HG03025 (cell line): ENCODE measurements around the gene EHD3.
A peak's percentile ranks its signal among the peaks of the same experiment; 100 is the strongest.

Experiments
- ATAC-seq: cut with Tn5 transposase; IDR thresholded peaks from one replicate; pipeline ENCODE4 v1.9.1; 2021; ENCODE audit warnings: mild to moderate bottlenecking, moderate library complexity; ENCODE audit not compliant: unreplicated experiment, low FRiP score

The EHD3 gene

DNA sequence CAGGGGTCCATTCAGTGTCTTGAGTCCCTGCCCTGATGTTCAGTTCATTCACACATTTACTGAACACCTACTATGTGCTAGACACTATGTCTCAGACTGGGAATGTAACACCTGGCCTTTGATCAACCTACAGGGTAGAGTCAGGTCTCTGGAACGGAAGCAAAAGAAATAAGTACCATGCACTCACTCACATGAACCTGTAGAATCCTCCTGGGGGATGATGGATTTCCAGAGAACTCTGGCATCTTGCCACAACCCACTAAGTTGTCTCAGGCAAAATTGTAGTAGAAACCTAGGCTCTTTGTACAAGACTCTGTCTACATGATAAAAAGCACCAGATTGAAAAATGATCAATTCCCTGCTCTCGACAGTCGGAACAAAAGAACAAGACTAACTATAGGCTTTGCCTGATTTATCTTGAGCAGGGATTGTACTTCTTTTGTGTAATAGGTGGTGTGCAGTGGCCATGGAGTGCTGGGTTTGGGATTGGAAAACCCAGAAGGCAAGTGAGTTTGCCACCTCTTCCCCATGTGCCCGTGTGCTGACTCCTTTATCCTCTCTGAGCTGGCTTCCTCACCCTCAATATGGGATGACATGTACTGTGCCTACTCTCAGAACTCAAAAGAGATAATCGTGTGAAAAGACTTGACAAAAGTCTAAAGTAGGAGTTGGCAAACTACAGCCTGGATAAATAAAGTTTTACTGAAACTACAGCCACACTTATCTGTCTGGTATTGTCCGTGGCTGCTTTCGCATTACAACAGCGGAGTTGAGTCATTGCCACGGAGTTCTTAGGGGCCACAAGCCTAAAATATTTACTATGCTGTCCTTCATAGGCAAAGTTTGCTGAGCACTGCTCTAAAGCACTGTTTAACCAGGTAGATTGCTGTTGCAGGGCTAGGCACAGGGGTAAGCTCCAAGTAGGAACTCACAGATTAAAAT, 21.0 kb upstream of the EHD3 start:
- no peak for ATAC-seq

DNA sequence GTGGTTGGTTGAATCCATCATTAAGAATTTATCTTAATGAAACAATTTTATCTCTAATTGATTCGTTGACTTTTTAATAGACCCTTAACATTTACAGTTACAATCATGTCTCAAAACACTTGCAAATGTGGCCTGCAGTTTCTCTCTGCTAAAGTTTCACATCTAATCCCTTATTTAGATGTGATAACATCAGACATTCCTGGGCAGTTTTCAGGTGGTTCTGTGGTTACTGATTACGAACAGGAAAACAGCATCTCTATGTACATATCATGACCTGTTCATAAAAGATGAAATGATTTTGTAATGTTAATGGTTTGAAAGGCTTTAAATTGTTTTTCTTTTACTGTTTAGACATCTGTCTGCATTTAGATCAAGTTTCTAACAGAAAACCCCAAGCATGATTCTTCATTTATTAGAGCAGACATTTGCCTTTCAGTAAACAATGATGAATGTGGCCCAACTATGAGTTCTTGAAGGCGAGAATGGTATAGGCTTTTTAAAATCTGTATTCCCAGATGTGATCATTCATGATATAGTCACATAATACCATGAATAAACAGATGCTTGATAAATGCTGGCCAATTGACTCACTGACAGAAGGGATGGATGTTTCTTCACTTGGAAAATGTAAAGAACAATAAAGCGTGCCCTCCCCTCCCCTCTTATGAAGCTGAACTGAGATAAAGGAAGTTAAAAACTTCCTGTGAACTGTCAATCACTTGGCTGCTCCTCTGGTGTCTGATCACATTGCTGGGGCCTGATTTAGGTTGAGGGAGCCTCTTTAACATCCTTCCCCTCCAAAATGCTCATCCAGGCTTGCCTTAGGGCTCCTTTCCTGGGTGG, 20.1 kb upstream of the EHD3 start:
- no peak for ATAC-seq

DNA sequence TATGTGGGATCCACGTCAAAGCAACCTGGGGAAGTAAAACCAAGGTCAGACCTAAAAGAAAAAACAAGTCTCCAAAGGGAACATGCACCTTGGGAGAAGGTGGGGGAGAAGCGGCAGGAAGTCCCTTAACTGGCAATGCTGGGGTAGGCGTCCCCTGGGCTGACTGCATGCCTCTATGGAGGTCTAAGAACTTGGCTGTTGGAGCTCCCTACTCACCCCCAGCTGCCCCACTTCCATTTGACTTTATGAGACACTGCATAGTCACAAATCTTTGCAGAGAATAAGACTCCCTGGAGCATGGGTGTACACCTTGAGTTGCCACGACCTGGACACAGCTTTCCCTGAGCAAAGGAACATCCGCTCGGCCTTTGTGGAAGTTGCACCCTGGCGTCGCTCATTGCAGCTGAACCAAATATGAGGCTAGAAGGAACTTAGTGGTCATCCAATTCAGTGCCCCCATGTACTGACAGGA, 19.5 kb upstream of the EHD3 start:
- ATAC-seq: no peak

DNA sequence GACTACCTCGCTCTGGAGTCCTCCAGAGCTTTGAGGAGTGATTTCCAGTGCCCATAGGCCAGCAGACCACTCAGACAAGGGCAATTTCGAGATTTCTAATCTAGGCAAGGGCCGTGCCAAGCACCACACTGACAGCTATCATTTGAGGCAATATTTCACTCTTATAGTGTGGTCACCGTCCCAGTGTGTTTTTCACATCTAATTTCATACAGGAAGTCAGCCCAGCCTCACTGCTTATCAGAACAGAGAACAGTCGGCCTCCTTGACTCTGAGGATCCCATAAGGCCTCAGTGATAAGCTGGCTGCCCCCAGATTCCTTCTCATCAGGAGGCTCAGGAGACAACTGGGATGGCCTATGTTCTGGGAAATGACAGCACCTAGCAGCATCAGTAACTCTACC, 17.2 kb upstream of the EHD3 start:
- peak; percentile 48 for ATAC-seq

DNA sequence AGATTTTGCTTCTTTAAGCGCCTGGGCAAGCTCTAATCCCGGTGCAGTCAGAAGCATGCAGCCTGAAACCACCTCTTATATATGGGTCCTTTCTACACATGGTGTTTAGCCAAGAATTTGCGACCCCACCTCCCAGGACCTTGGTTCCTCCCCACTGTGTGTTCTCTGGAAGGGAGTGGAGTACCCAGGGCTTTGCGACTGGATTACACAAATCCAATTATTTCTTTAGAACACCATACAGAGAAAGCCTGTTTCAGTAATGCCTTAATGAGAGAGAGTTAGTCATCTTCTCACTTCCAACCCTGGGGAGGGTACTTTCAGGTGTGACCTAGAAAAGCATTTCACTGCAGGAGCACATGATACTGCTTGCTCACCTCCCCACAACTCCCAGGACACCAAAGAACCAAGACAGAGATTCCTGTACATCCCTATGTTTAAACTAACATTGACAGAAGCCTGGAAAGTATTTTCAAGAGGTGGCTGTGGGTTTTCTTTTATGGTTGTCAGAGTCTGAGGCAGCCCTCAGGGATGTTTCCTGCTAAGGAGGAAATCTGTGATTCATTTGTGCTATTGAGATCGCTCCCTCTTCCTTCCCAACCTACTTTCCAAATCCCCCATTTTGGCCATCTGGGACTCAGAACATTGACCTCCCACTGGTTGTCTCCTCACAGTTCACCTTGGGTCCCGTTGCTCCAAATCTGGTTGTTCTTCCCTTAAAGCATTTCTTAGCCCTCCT, 16.3 kb upstream of the EHD3 start, which contains the start of gene CAPN14:
TSS of gene CAPN14 (minus strand) at position 51 of the 736 bp plus-strand sequence. CDS start 12,068 bp downstream, outside the sequence.
- no peak for ATAC-seq

DNA sequence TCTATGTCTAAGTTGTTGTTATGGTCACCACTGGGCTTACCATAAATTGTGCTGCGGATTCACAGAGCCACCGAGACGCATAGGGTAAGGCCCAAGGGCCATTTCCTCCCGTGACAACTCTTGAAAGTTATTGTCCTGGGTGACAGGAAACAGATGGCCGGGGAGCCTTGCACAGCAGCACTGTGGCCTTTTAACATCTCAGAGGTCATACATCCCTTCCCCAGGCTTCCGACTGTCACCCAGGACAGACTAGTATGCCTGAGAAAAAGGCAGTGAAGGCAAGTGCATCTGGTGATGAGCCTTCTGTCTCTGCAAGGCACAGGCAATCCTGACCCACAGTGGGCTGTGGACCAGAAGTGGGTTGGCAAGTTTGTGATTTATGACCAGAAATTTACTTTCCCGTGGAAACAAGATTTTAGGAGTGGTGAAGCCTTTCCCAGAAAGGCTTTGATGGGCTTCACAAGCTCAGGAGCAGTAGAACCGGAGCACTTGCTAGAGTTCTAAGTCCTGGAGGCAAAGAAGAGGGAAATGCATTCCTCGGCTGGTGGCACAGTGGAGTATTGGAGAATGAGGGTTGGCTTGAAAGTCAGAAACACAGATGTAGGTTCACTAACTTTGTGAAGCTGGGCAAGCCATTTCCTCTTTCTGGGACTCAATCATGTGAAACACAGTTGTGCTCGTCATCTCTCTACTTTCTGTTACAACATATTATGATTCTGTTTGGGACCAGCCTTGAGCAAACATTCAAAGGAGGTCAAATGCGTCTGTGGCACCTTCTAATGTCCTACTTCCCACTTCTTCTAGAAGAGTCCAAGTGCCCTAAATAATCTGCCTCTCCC, 14.6 kb upstream of the EHD3 start:
- peak; percentile 76 for ATAC-seq

DNA sequence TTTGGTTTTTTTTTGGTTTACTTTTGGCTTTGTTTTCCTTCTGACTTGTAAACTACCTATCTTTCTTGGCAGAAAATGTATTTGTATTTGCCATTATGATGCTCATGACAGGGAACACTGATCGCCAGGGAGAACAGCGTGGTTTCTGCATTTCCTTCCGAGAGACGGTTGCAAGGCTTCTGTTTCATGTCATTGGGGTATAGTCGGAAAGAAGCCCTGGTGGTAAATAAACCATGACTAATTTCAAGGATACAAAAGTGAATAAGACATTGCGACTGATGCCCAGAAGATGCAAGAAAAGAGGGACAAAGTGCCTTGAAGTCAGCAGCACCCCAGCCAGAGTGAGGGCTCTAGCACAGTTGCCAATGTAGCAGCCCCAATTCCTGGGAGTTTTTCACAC, 12.4 kb upstream of the EHD3 start:
- no peak for ATAC-seq

DNA sequence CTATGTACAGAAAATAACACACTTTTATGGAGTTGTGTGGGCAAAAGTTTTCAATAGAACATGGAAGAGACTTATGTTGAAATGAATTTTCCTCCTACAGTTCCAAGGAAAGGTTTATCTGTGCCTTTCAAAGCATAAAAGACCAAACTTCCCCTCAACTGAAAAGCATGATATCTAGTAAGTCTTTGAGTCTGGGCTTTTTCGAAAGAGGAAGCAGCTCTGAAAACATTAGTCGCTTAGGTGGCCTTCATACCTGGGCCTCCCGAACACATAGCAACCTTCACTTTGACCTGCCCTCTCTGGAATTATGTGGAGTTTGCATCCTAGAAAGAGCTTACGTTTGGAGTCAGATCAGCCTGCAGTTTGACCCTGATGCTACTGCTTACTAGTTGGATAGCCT, 11.9 kb upstream of the EHD3 start:
- ATAC-seq: no peak

DNA sequence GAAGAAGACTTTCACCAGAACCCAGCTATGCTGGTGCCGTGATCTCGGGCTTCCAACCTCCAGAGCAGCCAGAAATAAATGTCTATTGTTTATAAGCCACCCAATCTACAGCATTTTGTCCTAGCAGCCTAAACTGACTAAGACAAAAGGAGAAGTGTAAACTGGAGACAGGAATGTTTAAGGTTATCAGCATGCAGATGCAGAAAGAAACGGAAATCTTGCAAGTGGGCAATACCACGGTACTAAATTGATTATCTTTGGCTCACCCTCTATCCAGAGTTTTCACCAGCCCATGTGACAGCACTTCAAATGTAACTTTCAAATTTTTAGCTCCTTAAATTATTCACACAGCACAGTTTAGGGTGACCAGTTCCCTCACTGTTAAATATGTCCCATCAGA, 10.9 kb upstream of the EHD3 start:
- ATAC-seq: no peak

DNA sequence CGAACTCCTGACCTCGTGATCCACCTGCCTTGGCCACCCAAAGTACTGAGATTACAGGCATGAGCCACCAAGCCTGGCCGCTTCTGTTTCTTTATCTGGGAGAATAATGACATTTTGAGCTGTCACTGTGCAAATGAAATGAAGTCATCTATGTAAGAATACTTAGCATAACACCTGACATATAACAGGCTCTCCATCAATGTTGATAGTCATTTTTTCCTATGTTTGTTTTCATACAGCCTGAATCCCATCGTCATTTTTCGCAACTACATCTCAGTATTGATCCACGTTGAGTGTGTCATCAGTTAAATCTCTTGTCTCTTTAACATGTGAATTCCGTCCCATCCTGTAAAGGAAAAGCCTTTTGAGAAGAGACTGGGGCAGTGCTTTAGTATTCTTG, 10.2 kb upstream of the EHD3 start:
- ATAC-seq: no peak

DNA sequence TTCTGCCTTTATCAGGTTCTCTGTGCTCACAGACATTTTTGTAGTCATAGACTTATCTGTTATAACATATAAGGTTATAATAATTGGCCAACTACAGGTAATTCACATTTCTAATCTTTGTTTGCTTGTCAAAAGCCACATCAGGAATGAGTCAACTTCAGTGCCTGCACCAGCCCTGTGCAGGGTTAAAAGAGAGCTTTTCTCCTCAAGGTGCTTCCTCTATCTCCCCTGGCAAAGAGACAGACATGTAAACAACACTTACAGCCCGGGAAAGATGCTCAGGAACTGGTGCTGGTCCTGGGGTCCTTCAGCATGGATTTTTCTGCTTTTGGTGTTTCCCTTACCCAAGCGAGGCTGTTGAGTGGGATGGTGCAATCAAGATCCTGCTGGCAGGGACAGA, 7.7 kb upstream of the EHD3 start:
- ATAC-seq: no peak

DNA sequence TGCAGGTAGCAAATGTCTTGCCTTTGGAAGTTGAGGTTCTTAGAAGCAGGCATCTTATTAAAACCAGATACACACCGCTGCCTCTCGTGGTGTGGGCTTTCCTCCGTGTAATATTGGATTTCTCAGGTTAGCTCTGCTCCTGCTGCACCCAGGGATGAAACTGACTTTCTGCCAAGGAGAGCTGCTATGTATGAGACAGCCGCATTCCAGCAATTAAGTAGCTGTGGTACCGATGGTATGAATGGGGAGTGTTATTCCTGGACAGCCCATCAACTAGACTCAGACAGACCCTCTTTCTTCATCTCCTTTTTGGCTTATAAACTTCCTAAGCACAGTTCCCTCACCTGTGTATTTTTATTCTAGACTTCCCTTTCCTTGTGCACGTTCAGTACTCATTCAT, 6.8 kb upstream of the EHD3 start:
- no peak for ATAC-seq

DNA sequence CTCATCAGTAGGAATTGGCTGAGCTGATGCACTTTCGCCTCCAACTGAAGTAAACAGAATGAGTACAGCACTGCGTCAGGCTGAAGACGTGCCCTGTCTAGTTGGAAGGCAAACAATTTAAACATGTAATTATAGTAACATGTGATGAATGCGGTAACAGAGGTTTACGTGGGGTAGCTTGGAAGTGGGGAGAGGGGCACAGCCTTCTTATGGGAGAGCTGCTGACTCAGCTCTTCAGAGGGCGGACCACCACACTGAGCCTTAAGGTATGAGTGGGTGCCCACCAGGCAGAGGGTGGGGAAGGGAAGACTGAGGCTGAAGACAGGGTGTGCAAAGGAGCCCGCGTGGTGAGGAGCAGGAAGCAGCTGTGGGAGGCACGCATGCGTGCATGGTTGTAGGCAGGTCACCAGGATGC, 6.2 kb upstream of the EHD3 start:
- no peak for ATAC-seq

DNA sequence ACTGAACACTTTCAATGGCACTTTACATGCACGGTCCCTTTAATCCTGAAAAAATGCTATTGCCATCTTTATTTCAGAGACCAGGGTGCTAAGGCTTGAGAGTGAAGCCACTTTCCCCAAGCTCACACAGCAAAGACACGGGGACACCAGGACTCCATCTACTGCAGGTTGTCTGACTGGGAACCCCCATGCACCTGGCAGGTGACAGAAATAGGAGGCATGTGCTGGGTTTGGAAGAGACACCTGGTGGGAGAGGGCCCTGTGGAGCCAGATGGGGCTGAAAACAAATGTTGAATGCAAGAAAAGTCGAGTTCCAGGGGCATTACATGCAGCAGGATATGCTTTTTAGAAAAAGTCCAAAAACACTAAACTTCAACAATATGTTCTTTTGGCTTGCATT, 5.2 kb upstream of the EHD3 start:
- ATAC-seq: no peak

DNA sequence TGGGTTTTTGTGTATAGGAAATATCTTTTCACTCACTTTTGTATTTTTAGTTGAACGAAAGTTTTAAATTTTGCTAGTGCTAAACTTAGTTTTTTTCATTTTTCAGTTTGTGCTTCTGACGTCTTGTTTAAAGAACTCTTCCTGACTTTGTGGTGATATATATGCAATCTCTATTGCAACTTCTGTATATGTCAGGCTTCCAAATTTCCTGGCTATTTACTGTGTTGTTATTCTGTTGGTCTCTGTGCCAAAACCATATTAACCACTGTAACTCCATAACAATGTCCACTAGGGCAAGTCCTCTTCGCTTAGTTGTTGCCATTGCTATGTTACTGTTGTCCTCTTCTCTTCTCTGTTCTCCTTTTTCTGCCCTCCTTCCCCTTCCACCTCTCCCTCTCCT, 3.2 kb upstream of the EHD3 start:
- ATAC-seq: no peak

DNA sequence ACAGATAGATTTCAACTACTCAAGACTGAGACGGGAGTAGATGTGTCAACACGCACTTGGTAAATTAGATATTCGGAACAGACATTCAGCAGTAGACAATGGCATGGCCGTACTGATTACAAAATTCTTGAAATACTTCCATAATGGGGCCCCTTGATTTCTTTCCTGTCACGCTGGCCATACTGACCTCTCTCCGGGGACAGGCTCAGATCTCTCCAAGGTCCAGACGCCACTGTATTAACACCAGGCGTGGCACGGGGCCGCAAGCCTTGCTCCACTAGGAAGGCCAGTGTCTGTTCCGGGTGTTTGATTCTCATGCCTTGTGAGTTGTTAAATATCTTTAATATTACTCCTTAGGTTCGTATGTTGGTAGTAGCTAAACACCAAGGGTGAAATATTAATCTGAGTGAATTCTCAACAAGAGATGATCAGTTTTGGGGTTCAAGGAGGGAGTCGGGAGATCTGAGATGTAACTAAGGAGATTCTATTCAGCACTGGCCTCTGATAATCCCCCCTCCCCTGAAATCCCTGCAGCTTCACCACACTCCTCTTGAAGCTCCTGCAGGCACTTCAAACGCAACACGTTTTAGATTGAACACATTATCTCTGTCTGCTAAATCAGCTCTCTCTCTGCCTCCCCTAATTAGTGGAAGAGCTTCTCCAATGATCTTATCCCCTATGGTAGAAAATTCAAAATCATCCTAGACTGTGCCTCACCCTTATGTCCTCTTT, 2.2 kb upstream of the EHD3 start:
- ATAC-seq: no peak

DNA sequence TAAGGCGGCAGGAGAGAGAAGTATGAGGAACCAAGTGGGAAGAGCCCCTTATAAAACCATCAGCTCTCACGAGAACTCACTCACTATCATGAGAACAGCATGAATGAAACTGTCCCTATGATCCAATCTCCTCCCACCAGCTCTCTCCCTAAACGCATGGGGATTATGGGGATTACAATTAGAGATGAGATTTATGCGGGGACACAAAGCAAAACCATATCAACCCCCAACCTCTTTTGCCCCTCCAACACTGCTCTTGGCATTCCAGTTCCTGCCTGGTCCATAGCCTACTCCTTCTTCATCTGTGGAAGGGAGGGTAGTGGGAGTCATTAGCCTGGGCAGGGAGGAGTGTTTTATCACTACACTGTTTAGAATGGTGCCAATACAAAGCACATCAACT, 1.4 kb upstream of the EHD3 start:
- ATAC-seq: no peak

DNA sequence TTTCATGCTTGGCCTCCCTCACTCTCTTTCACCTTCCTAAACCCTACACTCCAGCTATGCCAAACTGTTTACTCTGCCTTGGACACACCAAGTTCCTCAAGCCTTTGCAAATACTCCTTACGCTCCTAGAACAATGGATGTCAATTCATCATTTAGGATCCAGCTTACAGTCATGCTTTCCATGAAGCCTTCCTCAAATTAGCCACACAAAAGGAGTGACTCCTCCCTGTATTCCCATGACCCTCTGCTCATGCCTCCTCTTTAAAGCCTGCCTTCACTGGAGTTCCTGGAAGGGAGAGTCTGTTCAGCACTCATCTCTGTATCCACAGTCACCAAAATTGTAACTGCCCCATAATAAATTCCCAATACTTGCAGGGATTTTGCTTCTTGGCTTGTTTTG, 721 bp upstream of the EHD3 start:
- ATAC-seq: no peak
